IPS-NIHi7 (cell line): ENCODE results near the gene CYP2A7.
"Not testable (repeated sequence)": the region's sequence is repeated elsewhere in the genome, so short reads cannot be mapped to it uniquely, and the experiment has no call there.

Source experiments
- DNase-seq: peaks from one replicate; pipeline ENCODE4 v3.0.0; 2012; ENCODE audit warnings: mixed read lengths; ENCODE audit errors: extremely low spot score

Gene CYP2A7, protein sequence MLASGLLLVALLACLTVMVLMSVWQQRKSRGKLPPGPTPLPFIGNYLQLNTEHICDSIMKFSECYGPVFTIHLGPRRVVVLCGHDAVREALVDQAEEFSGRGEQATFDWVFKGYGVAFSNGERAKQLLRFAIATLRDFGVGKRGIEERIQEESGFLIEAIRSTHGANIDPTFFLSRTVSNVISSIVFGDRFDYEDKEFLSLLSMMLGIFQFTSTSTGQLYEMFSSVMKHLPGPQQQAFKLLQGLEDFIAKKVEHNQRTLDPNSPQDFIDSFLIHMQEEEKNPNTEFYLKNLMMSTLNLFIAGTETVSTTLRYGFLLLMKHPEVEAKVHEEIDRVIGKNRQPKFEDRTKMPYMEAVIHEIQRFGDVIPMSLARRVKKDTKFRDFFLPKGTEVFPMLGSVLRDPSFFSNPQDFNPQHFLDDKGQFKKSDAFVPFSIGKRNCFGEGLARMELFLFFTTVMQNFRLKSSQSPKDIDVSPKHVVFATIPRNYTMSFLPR

DNA sequence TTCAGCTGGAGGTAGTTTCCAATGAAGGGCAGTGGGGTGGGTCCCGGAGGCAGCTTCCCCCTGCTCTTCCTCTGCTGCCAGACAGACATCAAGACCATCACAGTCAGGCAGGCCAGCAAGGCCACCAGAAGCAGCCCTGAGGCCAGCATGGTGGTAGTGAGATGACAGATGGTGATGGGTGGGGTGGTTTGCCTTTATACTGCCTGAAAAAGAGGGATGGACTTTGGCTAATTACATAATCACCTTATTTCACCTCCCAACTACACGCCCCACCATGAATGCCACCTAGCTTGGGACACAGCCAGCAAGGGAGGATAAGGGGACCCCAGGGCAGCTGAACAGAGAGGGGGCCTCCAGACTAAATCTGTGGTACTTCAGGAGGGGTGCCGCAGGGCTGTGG, at the start of gene CYP2A7:
Gene CYP2A7, minus strand, starts transcription at position 170 of the 400 bp plus-strand sequence. Its CDS starts 21 bp downstream, at position 149.
- DNase-seq = not testable (repeated sequence)

DNA sequence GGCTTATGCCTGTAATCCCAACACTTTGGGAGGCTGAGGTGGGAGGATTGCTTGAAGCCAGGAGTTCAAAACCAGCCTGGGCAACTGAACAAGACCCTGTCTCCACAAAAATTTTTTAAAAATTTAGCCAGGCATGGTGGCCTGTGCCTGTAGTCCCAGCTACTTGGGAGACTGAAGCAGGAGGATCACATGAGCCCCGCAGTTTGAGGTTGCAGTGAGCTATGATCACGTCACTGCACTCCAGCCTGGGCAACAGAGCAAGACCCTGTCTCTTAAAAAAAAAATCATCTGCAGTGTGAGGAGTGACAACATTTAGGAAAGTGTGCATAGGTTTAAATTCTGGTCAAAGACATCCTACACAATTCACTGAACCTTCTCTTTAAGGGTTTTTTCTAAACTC, 48.8 kb upstream of the CYP2A7 start:
- not testable (repeated sequence) for DNase-seq

DNA sequence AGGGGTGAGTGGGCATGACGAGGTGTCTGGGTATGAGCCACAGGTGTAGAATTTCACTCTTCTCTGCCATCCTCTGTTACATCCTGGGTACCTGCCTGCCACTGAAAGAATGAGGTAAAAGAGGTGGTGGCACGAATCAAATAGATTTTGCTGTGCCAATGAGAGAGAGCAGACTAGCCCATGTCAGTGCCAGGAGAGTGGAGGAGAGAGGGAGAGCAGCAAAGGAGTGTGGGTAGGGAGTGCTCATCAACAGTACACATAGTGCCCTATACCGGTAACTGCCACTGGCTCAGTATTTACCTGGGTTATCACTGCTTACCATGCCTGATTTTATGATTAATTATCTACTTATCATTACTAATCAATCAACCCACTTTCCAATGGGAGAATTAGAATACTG, 47.9 kb upstream of the CYP2A7 start:
- not testable (repeated sequence) for DNase-seq

DNA sequence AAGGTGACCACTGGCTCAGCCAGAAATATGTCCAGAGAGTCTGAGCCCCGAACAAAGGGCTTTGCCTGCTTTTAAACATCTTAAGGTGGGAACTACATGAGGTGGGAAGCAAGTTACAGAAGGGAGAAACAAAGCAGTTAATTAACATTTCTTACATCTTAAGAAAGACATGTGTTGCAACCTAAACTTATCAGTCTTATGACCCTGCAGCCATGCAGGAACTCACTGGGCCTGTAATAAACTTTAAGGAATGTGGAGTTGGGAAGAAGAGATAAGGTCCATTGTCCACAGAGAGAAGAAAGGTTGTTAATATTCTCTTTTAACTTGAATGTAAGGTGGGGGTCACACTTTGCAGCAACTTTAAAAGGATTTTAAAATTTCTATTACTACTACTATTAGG, 46.8 kb upstream of the CYP2A7 start:
- no peak for DNase-seq

DNA sequence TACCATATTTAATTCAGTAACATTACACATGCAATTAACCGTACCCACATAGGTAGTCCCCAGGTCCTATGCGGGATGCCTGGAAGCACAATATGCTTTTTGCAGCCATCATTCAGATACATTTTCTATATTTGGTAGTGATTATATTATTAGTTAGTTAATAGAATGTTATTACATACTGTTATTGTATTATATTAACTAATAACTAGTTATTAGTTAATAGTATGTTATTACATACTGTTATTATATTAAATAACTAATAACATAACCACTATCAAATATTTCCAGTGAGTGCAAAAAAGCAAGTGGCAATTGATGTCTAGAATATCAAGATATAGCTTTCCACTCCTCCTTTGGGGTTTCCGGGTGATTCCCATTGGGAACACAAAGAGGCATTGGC, 45.5 kb upstream of the CYP2A7 start:
- no peak for DNase-seq

DNA sequence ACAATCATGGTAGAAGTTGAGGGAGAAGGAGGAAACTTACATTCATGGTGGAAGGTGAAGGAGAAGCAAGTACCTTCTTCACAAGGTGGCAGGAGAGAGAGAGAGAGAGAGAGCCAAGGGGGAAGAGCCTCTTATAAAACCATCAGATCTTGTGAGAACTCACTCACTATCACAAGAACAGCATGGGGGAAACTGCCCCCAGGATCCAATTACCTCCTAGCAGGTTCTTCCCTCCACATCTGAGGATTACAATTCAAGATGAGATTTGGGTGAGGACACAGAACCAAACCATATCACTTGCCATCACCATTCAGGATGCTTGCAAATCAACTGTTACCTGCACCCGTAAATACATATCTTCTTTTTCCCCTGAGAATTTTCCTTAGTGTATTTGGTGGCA, 44.2 kb upstream of the CYP2A7 start:
- DNase-seq = not testable (repeated sequence)

DNA sequence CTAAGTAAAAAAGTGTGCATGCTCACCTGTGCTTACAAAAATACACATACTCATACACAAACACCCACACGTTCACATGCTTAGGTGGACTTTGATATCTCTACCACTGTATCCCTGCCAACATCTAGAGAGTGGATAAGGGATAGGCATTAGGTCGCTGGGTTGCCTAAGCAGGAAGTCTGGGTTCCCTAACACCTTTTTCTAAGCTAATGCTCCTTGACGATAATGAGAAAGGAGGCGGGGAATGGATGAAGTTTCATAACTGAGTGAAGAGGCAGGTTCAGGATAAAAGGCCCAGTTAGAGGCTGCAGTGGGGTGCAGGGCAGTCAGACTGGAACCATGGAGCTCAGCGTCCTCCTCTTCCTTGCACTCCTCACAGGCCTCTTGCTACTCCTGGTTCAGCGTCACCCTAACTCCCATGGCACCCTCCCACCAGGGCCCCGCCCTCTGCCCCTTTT, 41.9 kb upstream of the CYP2A7 start:
- no peak for DNase-seq

DNA sequence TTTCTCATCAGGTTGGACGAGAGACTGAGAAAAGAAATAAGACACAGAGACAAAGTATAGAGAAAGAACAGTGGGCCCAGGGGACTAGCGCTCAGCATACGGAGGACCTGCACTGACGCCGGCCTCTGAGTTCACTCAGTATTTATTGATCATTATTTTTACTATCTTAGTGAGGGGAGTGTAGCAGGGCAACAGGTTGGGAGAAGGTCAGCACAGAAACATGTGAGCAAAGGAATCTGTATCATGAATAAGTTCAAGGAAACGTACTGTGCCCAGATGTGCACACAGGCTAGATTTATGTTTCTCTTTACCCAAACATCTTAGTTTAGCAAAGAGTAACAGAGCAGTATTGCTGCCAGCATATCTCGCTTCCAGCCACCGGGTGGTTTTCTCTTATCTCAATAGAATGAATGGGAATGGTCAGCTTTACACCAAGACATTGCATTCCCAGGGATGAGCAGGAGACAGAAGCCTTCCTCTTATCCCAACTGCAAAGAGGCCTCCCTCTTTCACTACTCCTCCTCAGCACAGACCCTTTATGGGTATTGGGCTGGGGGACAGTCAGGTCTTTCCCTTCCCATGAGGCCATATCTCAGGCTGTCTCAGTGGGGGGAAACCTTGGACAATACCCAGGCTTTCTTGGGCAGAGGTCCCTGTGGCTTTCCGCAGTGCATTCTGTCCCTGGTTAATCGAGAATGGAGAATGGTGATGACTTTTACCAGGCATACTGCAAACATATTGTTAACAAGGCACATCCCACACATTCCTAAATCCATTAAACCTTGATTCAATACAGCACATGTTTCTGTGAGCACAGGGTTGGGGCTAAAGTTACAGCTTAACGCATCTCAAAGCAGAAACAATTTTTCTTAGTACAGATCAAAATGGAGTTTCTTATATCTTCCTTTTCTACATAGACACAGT, 40.5 kb upstream of the CYP2A7 start:
- not testable (repeated sequence) for DNase-seq

DNA sequence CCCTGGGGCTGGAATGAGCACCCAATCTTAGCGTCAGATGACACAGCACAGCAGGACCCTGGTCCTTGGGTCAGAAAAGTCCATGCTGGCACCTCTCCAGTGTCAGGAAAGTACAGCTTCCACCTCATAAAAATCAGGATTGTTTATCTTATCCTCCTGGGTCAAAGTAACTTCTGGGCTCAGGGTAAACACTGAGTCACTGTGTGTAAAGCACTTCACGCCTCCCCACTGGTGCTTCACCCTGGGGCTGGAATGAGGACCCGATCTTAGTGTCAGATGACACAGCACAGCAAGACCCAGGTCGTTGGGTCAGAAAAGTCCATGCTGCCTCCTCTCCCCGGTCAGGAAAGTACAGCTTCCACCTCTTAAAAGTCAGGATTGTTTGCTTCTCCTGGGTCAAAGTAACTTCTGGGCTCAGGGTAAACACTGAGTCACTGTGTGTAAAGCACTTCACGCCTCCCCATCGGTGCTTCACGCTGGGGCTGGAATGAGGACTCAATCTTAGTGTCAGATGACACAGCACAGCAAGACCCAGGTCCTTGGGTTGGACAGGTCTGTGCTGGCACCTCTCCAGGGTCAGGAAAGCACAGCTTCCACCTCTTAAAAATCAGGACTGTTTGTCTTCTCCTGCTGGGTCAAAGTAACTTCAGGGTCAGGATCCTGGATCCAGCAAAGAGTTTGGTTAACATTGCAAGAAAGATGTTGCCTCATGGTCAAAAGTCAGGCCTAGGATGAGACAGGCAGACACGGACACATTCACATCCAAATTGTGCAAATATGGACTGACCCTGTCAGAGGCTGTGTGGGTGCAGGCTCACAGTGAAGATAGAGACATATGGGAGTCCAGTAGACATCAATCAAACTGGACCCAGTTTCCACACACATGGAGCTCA, 39.2 kb upstream of the CYP2A7 start:
- DNase-seq = peak; percentile 21

DNA sequence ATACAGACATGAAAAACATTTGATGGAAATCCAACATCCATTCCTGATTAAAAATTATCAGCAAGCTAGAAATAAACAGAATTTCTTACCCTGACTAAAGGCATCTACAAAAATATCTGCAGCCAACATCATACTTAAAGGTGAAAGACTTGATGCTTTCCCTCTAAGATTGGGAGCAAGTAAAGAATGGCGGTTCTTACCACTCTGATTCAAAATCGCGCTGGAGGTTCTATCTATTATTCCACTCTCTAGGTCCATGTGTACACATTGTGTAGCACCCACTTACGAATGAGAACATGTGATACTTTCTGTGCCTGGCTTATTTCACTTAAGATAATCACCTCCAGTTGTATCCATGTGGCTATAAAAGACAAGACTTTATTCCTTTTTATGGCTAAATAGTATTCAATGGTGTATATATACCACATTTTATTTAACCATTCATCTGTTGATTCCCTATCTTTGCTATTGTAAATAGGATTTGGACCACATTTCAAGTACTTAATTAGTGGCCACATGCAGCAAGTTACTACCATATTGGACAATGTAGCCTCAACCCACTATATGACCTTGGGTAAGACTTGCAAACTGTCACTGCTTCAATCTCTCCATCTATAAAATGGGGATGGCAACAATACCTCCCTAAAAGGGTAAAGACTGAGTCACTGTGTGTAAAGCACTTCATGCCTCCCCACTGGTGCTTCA, 38.4 kb upstream of the CYP2A7 start:
- no peak for DNase-seq

DNA sequence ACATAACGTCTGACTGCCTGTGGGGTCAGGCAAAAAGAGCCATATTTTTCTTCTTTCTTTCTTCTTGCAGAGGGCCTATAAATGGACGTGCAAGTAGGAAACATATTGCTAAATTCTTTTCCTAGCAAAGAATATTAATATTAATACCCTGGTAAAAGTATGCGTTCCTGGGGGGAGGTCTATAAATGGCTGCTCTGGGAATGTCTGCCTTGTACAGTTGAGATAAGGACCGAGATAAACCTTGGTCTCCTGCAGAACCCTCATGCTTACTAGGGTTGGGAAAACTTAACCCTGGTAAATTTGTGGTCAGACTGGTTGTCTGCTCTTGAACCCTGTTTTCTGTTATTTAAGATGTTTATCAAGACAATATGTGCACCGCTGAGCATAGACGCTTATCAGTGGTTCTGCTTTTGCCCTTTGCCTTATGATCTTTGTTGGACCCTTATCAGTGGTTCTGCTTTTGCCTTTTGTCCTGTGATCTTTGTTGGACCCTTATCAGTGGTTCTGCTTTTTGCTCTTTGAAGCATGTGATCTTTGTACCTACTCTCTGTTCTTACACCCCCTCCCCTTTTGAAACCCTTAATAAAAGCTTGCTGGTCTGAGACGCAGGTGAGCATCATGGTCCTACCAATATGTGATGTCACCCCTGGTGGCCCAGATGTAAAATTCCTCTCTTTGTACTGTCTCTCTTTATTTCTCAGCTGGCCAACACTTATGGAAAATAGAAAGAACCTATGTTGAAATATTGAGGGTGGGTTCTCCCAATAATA, 37.7 kb upstream of the CYP2A7 start:
- DNase-seq = not testable (repeated sequence)

DNA sequence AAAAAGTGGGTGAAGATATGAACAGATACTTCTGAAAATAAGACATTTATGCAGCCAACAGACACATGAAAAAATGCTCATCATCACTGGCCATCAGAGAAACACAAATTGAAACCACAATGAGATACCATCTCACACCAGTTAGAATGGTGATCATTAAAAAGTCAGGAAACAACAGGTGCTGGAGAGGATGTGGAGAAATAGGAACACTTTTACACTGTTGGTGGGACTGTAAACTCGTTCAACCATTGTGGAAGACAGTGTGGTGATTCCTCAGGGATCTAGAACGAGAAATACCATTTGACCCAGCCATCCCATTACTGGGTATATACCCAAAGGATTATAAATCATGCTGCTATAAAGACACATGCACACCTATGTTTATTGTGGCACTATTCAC, 36.3 kb upstream of the CYP2A7 start:
- DNase-seq = not testable (repeated sequence)

DNA sequence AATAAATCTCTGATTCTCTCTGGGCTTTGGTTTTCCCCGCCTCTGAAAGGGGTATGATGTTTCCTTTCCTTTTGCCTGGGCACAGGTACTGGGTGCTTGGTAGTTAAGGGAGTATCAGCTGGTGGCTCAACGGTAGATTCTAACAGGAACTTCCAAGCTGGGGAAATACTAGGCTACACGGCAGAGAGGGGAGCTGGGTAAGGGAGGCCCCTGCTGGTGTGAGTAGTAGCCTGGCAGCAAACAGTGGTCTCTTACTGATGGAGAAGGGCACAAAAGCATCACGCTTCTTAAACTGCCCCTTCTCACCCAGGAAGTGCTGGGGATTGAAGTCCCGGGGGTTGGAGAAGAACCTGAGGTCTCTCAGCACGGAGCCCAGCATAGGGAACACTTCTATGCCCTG, 26.9 kb upstream of the CYP2A7 start:
- peak; percentile 23 for DNase-seq

DNA sequence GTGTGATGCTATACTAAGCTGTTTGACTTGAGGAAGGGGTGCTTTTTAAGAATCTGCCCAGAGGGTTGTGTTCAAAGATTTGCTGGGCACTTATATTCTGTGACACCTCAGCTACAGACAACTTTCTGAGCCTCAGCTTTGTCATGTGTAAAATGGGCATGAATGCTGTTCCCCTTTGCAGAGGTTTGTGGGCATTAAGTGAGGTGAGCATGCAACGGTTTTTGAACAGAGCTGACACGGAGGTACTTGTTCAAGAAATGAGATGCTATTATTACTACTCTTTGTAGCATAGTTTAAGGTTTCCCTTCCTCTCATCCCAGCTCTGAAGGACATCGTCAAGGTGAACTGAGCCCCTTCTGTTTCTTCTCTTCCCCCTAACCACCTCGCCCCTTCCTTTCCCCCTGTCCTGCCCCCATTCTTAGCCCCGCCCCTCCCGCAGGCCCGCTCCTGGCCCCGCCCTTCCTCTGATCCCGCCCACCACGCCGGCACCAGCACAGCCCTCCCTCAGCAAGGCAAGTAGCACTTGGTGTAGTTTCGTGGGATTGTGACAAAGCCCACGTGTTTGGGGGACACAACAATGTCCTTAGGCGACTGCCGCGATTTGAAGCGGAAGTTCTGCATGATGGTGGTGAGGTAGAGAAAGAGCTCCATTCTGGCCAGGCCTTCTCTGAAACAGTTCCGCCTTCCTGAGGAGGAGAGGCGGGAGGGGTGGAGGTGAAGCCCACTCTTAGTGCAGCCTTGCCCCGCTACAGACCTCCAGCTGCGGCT, 26.1 kb upstream of the CYP2A7 start:
- DNase-seq = peak; percentile 85

DNA sequence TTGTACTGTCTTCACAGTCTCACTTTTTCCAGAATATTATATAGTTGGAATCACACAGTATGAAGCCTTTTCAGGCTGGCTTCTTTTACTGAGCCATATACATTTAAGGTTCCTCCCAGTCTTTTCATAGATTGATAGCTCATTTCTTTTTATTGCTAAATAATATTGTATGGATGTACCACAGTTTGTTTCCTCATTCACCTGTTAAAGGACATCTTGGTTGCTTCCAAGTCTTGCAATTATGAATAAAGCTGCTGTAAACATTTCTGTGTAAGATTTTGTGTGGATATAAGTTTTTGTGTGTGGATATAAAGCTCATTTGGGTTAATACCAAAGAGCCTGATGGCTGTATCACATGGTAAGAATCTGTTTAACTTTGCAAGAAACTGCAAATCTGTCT, 24.5 kb upstream of the CYP2A7 start:
- no peak for DNase-seq

DNA sequence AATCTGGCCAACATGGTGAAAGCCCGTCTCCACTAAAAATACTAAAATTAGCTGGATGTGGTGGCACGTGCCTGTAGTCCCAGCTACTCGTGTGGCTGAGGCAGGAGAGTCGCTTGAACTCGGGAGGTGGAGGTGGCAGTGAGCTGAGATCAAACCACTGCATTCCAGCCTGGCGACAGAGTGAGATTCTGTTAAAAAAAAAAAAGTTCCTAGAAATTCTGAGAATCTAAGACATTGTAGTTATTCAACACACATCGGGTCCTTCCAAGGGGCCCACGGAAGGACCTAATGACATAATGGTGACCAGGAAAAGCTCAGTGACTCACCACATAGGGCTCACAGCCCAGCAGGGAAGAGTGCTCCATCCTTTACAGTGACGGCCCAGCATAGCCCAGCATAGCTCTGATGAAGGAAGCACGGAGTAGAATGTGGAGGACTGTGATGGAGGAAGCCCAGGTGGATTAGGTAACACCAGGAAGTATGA, 22.7 kb upstream of the CYP2A7 start:
- DNase-seq = not testable (repeated sequence)

DNA sequence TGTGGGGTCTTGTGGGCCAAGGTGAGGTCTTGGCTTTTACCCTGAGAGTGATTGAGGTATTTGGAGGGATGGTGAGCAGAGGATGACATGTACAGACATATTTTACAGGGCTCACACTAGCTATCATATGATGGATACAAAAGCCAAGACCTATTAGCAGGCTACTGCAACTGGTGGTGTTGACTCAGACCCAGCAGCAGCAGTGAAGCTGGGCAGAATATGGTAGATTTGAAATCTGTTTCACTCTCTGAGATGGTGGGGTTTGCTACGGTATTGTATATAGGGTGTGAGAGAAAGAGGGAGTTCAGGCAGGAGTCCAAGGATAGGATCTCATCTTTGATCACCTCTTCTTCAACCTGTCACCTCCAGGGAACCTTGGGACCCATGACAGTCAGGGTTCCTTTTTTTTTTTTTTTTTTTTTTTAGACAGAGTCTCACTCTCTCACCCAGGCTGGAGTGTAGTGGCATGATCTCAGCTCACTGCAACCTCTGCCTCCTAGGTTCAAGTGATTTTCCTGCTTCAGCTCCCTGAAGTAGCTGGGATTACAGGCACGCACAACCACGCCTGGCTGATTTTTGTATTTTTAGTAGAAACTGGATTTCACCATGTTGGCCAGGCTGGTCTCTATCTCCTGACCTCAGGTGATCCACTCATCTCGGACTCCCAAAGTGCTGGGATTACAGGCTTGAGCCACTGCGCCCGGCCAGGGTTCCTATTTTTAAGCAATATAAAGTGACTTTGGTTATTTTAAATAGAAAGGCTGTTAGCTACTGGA, 20.1 kb upstream of the CYP2A7 start:
- not testable (repeated sequence) for DNase-seq

DNA sequence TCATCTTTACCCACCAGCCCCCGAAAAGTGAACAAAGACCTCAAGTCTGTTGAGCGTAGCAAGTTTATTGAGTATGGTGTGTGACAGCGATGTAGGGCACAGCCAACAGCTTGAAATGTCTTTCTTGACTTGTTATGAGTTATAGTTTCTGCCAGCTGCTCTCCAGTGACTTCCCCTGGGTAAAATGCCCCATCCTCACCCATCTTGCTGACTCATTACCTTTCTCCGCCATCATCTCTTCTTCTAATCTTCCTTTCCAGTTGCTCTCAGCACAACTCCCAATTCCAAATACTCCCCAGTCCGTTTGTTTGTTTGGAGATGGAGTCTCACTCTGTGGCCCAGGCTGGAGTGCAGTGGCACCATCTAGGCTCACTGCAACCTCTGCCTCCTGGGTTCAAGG, 18.5 kb upstream of the CYP2A7 start:
- DNase-seq = not testable (repeated sequence)
